Measurements from ENCODE around the gene PRMT6.
"Not testable (repeated sequence)": the region's sequence is repeated elsewhere in the genome, so short reads cannot be mapped to it uniquely, and the experiment has no call there.

PRMT6 gene

DNA sequence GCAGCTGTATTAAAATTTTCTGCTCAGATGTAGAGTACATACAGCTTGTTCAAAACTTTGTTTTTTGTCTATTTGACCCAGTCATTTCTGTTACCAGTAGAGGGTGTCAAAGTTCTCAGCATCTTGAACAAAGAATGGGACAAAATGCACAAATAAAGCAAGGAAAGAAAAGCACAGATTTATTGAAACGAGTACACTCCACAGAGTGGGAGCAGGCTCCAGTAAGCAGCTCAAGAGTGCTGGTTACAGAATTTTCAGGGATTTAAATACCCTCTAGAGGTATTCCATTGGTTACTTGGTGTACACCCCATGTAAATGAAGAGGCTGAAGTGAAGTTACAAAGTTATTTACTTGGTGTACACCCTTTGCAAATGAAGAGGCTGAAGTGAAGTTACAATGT is 8.9 kb upstream of the PRMT6 start:
- Histone ChIP-seq H3K4me3 (ENCODE audit: low read length) (no peak overlapping the region), H2AFZ (ENCODE audit: low read length) (no peak overlapping the region), H3F3A (ENCODE audit: insufficient read depth, low read length) (no peaks in the 10 kb centered on the region), H3K9ac (ENCODE audit: low read length) (no peak overlapping the region), H3K79me2 (ENCODE audit: low read length) (no peaks in the 10 kb centered on the region), H3K27ac (ENCODE audit: low read length) (no peak overlapping the region), H3K4me1 (ENCODE audit: low read length) (no peaks in the 10 kb centered on the region), H4K20me1 (ENCODE audit: insufficient read depth, low read length) (no peaks in the 10 kb centered on the region), H3K9me2 (replicated peaks; ENCODE audit: insufficient read depth, low read length) (no peaks in the 10 kb centered on the region), H3K4me2 (ENCODE audit: low read depth, low read length) (no peak overlapping the region), H3K9me3 (replicated peaks; ENCODE audit: insufficient read depth, low read length) (no peaks in the 10 kb centered on the region), H3K36me3 (replicated peaks; ENCODE audit: insufficient read depth, low read length) (no peaks in the 10 kb centered on the region), H3K27me3 (replicated peaks; ENCODE audit: insufficient read depth, low read length) (no peaks in the 10 kb centered on the region)
- DNase-seq = no peak
- TF ChIP-seq EZH2phosphoT487 (IDR thresholded peaks at IDR 0.05; ENCODE audit: low read length) (no peak), EZH2 (optimal IDR thresholded peaks at IDR 0.05; ENCODE audit: low read depth, low read length) (no peak)
- TF ChIP-seq, protein P1, sequence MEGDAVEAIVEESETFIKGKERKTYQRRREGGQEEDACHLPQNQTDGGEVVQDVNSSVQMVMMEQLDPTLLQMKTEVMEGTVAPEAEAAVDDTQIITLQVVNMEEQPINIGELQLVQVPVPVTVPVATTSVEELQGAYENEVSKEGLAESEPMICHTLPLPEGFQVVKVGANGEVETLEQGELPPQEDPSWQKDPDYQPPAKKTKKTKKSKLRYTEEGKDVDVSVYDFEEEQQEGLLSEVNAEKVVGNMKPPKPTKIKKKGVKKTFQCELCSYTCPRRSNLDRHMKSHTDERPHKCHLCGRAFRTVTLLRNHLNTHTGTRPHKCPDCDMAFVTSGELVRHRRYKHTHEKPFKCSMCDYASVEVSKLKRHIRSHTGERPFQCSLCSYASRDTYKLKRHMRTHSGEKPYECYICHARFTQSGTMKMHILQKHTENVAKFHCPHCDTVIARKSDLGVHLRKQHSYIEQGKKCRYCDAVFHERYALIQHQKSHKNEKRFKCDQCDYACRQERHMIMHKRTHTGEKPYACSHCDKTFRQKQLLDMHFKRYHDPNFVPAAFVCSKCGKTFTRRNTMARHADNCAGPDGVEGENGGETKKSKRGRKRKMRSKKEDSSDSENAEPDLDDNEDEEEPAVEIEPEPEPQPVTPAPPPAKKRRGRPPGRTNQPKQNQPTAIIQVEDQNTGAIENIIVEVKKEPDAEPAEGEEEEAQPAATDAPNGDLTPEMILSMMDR (IDR thresholded peaks at IDR 0.05; ENCODE audit: low read length) = no peak

DNA sequence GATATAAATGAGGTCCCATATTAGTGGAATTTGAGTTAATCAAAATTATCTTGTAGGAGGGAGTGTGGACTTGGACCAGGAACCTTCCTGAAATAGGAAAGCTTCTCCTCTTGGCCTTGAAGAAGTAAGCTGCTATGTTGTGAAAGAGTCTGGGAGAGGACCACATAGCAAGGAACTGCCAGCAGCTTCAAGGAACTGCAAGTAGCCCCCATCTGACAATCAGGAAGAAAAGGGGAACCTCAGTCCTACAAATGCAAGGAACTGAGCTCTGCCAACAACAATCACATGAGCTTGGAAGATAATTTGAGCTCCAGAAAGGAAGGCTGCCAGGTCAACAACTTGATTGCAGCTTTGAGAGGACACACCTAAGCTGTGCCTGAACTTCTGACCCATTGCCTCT is 8.2 kb upstream of the PRMT6 start:
- Histone ChIP-seq H3K9ac (ENCODE audit: low read length) (no peak overlapping the region), H3K9me3 (replicated peaks; ENCODE audit: insufficient read depth, low read length) (no peaks in the 10 kb centered on the region), H3F3A (ENCODE audit: insufficient read depth, low read length) (no peaks in the 10 kb centered on the region), H3K36me3 (replicated peaks; ENCODE audit: insufficient read depth, low read length) (no peaks in the 10 kb centered on the region), H3K27ac (ENCODE audit: low read length) (no peak overlapping the region), H2AFZ (ENCODE audit: low read length) (no peak overlapping the region), H3K4me1 (ENCODE audit: low read length) (no peaks in the 10 kb centered on the region), H3K9me2 (replicated peaks; ENCODE audit: insufficient read depth, low read length) (no peaks in the 10 kb centered on the region), H4K20me1 (ENCODE audit: insufficient read depth, low read length) (no peaks in the 10 kb centered on the region), H3K4me2 (ENCODE audit: low read depth, low read length) (no peak overlapping the region), H3K79me2 (ENCODE audit: low read length) (no peaks in the 10 kb centered on the region), H3K4me3 (ENCODE audit: low read length) (no peak overlapping the region), H3K27me3 (replicated peaks; ENCODE audit: insufficient read depth, low read length) (no peaks in the 10 kb centered on the region)
- no peak for DNase-seq
- TF ChIP-seq EZH2phosphoT487 (IDR thresholded peaks at IDR 0.05; ENCODE audit: low read length) (no peak), EZH2 (optimal IDR thresholded peaks at IDR 0.05; ENCODE audit: low read depth, low read length) (no peak)
- TF ChIP-seq, protein P1 (IDR thresholded peaks at IDR 0.05; ENCODE audit: low read length) = no peak

DNA sequence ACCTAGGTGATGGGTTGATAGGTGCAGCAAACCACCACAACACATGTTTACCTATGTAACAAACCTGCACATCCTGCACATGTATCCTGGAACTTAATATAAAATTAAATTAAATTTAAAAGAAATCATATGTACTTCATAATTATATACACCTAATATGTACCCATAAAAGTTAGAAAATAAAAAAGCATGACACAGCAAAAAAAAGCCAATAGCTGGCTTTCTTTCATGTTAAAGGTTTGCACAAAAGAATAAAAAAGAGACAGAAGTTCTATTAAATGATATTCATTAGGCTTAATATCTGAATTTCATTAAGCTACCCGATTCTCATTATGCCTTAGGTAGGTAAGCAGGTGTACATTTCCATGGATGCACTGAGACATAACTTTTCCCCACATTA is 5.2 kb upstream of the PRMT6 start:
- H3K4me2 ChIP-seq (ENCODE audit: low read depth, low read length) = no peak overlapping the region
- H3F3A ChIP-seq (ENCODE audit: insufficient read depth, low read length) = no peaks in the 10 kb centered on the region

DNA sequence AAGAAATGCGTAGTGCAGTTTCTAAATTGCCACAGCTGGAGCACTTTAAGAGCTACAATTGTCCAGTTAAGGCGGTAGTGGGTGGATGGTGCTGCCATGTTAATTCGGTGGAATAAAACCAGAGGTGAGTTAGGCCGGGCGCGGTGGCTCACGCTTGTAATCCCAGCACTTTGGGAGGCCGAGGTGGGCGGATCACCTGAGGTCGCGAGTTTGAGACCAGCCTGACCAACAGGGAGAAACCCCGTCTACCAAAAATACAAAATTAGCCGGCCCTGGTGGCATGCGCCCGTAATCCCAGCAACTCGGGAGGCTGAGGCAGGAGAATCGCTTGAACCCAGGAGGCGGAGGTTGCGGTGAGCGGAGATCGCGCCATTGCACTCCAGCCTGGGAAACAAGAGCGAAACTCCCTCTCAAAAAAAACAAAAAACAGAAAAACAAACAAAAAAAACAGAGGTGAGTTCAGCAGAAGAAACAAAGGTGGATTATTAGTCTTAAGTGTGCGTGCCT is 502 bp upstream of the PRMT6 start:
- not testable (repeated sequence) for H4K20me1 ChIP-seq (ENCODE audit: insufficient read depth, low read length); H3K36me3 ChIP-seq (replicated peaks; ENCODE audit: insufficient read depth, low read length); H3K9me3 ChIP-seq (replicated peaks; ENCODE audit: insufficient read depth, low read length); H3K4me1 ChIP-seq (ENCODE audit: low read length); DNase-seq; H3K4me2 ChIP-seq (ENCODE audit: low read depth, low read length); H3F3A ChIP-seq (ENCODE audit: insufficient read depth, low read length); H3K79me2 ChIP-seq (ENCODE audit: low read length); H3K27ac ChIP-seq (ENCODE audit: low read length); H3K27me3 ChIP-seq (replicated peaks; ENCODE audit: insufficient read depth, low read length); H3K9me2 ChIP-seq (replicated peaks; ENCODE audit: insufficient read depth, low read length); H3K9ac ChIP-seq (ENCODE audit: low read length)
- Histone ChIP-seq H3K4me3 (ENCODE audit: low read length) (peak overlapping the region; percentile 87), H2AFZ (ENCODE audit: low read length) (peak overlapping the region; percentile 84)

More for the DNA sequence above, 5.2 kb upstream of the PRMT6 start:
- Histone ChIP-seq H3K27ac (ENCODE audit: low read length) (no peak overlapping the region), H3K4me1 (ENCODE audit: low read length) (no peaks in the 10 kb centered on the region), H2AFZ (ENCODE audit: low read length) (no peak overlapping the region), H3K9me2 (replicated peaks; ENCODE audit: insufficient read depth, low read length) (no peaks in the 10 kb centered on the region), H3K27me3 (replicated peaks; ENCODE audit: insufficient read depth, low read length) (no peaks in the 10 kb centered on the region), H3K79me2 (ENCODE audit: low read length) (no peaks in the 10 kb centered on the region), H3K9me3 (replicated peaks; ENCODE audit: insufficient read depth, low read length) (no peaks in the 10 kb centered on the region), H3K4me3 (ENCODE audit: low read length) (no peak overlapping the region), H3K36me3 (replicated peaks; ENCODE audit: insufficient read depth, low read length) (no peaks in the 10 kb centered on the region), H3K9ac (ENCODE audit: low read length) (no peak overlapping the region), H4K20me1 (ENCODE audit: insufficient read depth, low read length) (no peaks in the 10 kb centered on the region)
- DNase-seq = no peak
- TF ChIP-seq EZH2 (optimal IDR thresholded peaks at IDR 0.05; ENCODE audit: low read depth, low read length) = no peak
- TF ChIP-seq EZH2phosphoT487 (IDR thresholded peaks at IDR 0.05; ENCODE audit: low read length) = no peak
- TF ChIP-seq, protein P1 (IDR thresholded peaks at IDR 0.05; ENCODE audit: low read length) = no peak

All from MM.1S (cell line).